T-helper 2 cell treated with Interferon-gamma antibody and Interleukin-4, amounts not matched to agents 5 μg/mL and 100 μg/mL, for 36 hours (primary cell): ENCODE data around the gene ARID1B.

Experiments used
- DNase-seq: peaks from one replicate; pipeline ENCODE4 v3.0.0; 2021; ENCODE audit warnings: low spot score
- H3K27ac Mint-ChIP-seq: one replicate; pipeline ENCODE4 v1.8.0; 2021; ENCODE audit warnings: mild to moderate bottlenecking, mixed read lengths
- H3K27me3 Mint-ChIP-seq: one replicate; pipeline ENCODE4 v1.8.0; 2021; ENCODE audit warnings: low read depth, mixed read lengths
- H3K36me3 Mint-ChIP-seq: one replicate; pipeline ENCODE4 v1.8.0; 2021; ENCODE audit warnings: low read depth, mixed read lengths
- H3K4me1 Mint-ChIP-seq: one replicate; pipeline ENCODE4 v1.8.0; 2021; ENCODE audit warnings: low read depth, mixed read lengths
- H3K4me3 Mint-ChIP-seq: one replicate; pipeline ENCODE4 v1.8.0; 2022; ENCODE audit warnings: mild to moderate bottlenecking, moderate library complexity, mixed read lengths
- H3K9me3 Mint-ChIP-seq: one replicate; pipeline ENCODE4 v1.8.0; 2021; ENCODE audit warnings: mixed read lengths

The ARID1B gene

GRCh38 chr6:156814036-156814581 lies 36.9 kb downstream of the ARID1B start:
- peaks cover 4% of the 10 kb centered on the region for H3K9me3 Mint-ChIP-seq
- H3K36me3 Mint-ChIP-seq: peaks cover 10% of the 10 kb centered on the region
- no peak for DNase-seq
- no peak overlapping the region for H3K27ac Mint-ChIP-seq
- no peak overlapping the region for H3K4me3 Mint-ChIP-seq
- H3K27me3 Mint-ChIP-seq: no peaks in the 10 kb centered on the region
- H3K4me1 Mint-ChIP-seq: peaks cover 22% of the 10 kb centered on the region

- H3K4me1 Mint-ChIP-seq: peaks cover 16% of the 10 kb centered on the region
- no peak overlapping the region for H3K27ac Mint-ChIP-seq
- no peak for DNase-seq
- H3K4me3 Mint-ChIP-seq: no peak overlapping the region
- H3K9me3 Mint-ChIP-seq: no peaks in the 10 kb centered on the region
- H3K36me3 Mint-ChIP-seq: no peaks in the 10 kb centered on the region
- no peaks in the 10 kb centered on the region for H3K27me3 Mint-ChIP-seq
Observed at GRCh38 chr6:156816505-156816904, 39.3 kb downstream of the ARID1B start.

- no peak overlapping the region for H3K4me3 Mint-ChIP-seq
Observed at GRCh38 chr6:156820089-156820798, 43.1 kb downstream of the ARID1B start.

GRCh38 chr6:156821707-156822106 lies 44.5 kb downstream of the ARID1B start:
- no peaks in the 10 kb centered on the region for H3K27me3 Mint-ChIP-seq
- no peak overlapping the region for H3K4me3 Mint-ChIP-seq
- no peak for DNase-seq
- peaks cover 2% of the 10 kb centered on the region for H3K36me3 Mint-ChIP-seq
- peaks cover 31% of the 10 kb centered on the region for H3K4me1 Mint-ChIP-seq
- no peaks in the 10 kb centered on the region for H3K9me3 Mint-ChIP-seq
- no peak overlapping the region for H3K27ac Mint-ChIP-seq

More at GRCh38 chr6:156820089-156820798, 43.1 kb downstream of the ARID1B start:
- Mint-ChIP-seq H3K4me1 (peaks cover 29% of the 10 kb centered on the region), H3K36me3 (peaks cover 2% of the 10 kb centered on the region), H3K27ac (no peak overlapping the region), H3K9me3 (no peaks in the 10 kb centered on the region), H3K27me3 (no peaks in the 10 kb centered on the region)
- no peak for DNase-seq

- H3K27me3 Mint-ChIP-seq: no peaks in the 10 kb centered on the region
- H3K4me3 Mint-ChIP-seq: no peak overlapping the region
- DNase-seq: no peak
- peaks cover 2% of the 10 kb centered on the region for H3K36me3 Mint-ChIP-seq
- H3K27ac Mint-ChIP-seq: no peak overlapping the region
- peaks cover 37% of the 10 kb centered on the region for H3K4me1 Mint-ChIP-seq
- H3K9me3 Mint-ChIP-seq: no peaks in the 10 kb centered on the region
Observed at GRCh38 chr6:156822747-156823206, 45.6 kb downstream of the ARID1B start.

- Mint-ChIP-seq H3K27me3 (no peaks in the 10 kb centered on the region), H3K4me3 (no peak overlapping the region), H3K9me3 (no peaks in the 10 kb centered on the region), H3K36me3 (peaks cover 3% of the 10 kb centered on the region), H3K4me1 (peaks cover 38% of the 10 kb centered on the region), H3K27ac (no peak overlapping the region)
- DNase-seq: no peak
Observed at GRCh38 chr6:156824142-156824541, 47.0 kb downstream of the ARID1B start.

- no peak for DNase-seq
- Mint-ChIP-seq H3K27ac (no peak overlapping the region), H3K27me3 (no peaks in the 10 kb centered on the region), H3K4me3 (no peak overlapping the region), H3K36me3 (peaks cover 6% of the 10 kb centered on the region), H3K9me3 (no peaks in the 10 kb centered on the region), H3K4me1 (peaks cover 31% of the 10 kb centered on the region)
Observed at GRCh38 chr6:156825475-156825874, 48.3 kb downstream of the ARID1B start.

- Mint-ChIP-seq H3K36me3 (peaks cover 6% of the 10 kb centered on the region), H3K27ac (no peak overlapping the region)
Observed at GRCh38 chr6:156826290-156826955, 49.2 kb downstream of the ARID1B start.

GRCh38 chr6:156827382-156827781 lies 50.2 kb downstream of the ARID1B start:
- Mint-ChIP-seq H3K36me3 (peaks cover 4% of the 10 kb centered on the region), H3K27ac (no peak overlapping the region)

More at GRCh38 chr6:156826290-156826955, 49.2 kb downstream of the ARID1B start:
- peaks cover 29% of the 10 kb centered on the region for H3K4me1 Mint-ChIP-seq
- no peaks in the 10 kb centered on the region for H3K27me3 Mint-ChIP-seq
- H3K4me3 Mint-ChIP-seq: no peak overlapping the region
- no peak for DNase-seq
- H3K9me3 Mint-ChIP-seq: no peaks in the 10 kb centered on the region

GRCh38 chr6:156828280-156828703 lies 51.1 kb downstream of the ARID1B start:
- peak; percentile 18 for DNase-seq
- Mint-ChIP-seq H3K27me3 (no peaks in the 10 kb centered on the region), H3K27ac (no peak overlapping the region), H3K9me3 (no peaks in the 10 kb centered on the region), H3K4me3 (no peak overlapping the region), H3K4me1 (peaks cover 27% of the 10 kb centered on the region), H3K36me3 (peaks cover 7% of the 10 kb centered on the region)

More at GRCh38 chr6:156827382-156827781, 50.2 kb downstream of the ARID1B start:
- Mint-ChIP-seq H3K4me1 (peaks cover 27% of the 10 kb centered on the region), H3K27me3 (no peaks in the 10 kb centered on the region), H3K9me3 (no peaks in the 10 kb centered on the region), H3K4me3 (no peak overlapping the region)
- no peak for DNase-seq

- Mint-ChIP-seq H3K27me3 (no peaks in the 10 kb centered on the region), H3K9me3 (no peaks in the 10 kb centered on the region), H3K4me1 (peaks cover 18% of the 10 kb centered on the region), H3K27ac (no peak overlapping the region), H3K36me3 (peaks cover 7% of the 10 kb centered on the region), H3K4me3 (no peak overlapping the region)
- DNase-seq: no peak
Observed at GRCh38 chr6:156830126-156830525, 52.9 kb downstream of the ARID1B start.

GRCh38 chr6:156832231-156832647 lies 55.1 kb downstream of the ARID1B start:
- H3K36me3 Mint-ChIP-seq: peaks cover 14% of the 10 kb centered on the region
- no peak overlapping the region for H3K27ac Mint-ChIP-seq
- no peaks in the 10 kb centered on the region for H3K9me3 Mint-ChIP-seq
- H3K4me3 Mint-ChIP-seq: no peak overlapping the region
- no peak for DNase-seq
- no peaks in the 10 kb centered on the region for H3K27me3 Mint-ChIP-seq
- peaks cover 10% of the 10 kb centered on the region for H3K4me1 Mint-ChIP-seq

- Mint-ChIP-seq H3K4me1 (peaks cover 6% of the 10 kb centered on the region), H3K4me3 (no peak overlapping the region), H3K27ac (no peak overlapping the region)
Observed at GRCh38 chr6:156832669-156833068, 55.5 kb downstream of the ARID1B start.

GRCh38 chr6:156833755-156834154 lies 56.6 kb downstream of the ARID1B start:
- DNase-seq: no peak
- Mint-ChIP-seq H3K4me3 (no peak overlapping the region), H3K27ac (no peak overlapping the region), H3K27me3 (no peaks in the 10 kb centered on the region), H3K4me1 (peaks cover 3% of the 10 kb centered on the region), H3K36me3 (peaks cover 14% of the 10 kb centered on the region), H3K9me3 (no peaks in the 10 kb centered on the region)

More at GRCh38 chr6:156832669-156833068, 55.5 kb downstream of the ARID1B start:
- no peaks in the 10 kb centered on the region for H3K9me3 Mint-ChIP-seq
- no peaks in the 10 kb centered on the region for H3K27me3 Mint-ChIP-seq
- H3K36me3 Mint-ChIP-seq: peaks cover 14% of the 10 kb centered on the region
- no peak for DNase-seq
